ENCODE data around the gene MRC1.

- no peak for TF ChIP-seq CTCF (IDR thresholded peaks at IDR 0.05)
- no peak for TF ChIP-seq POLR2A (IDR thresholded peaks at IDR 0.05)
Measured at GRCh38 chr10:17821893-17822292, 12.7 kb downstream of the MRC1 start.

Measured in uterus (tissue), 2 donors.